A673 (cell line): ENCODE measurements around the gene BLACAT1. TPM values are rescaled to one million over a fixed set of nuclear protein-coding genes. Genes with fewer than 3 reads are reported as not detected.

Source experiments
- BruUV-seq: library from RNA; stranded (reverse); fragments of 400-500 nt; replicated peaks from 2 replicates; lab custom pipeline; 2021; lab: Mats Ljungman, UMichigan
- CTCF ChIA-PET: fragments of 300-600 bp; sonication (Branson Sonifier 250); formaldehyde crosslinking; loops from one replicate; lab custom pipeline; 2022; ENCODE audit warnings: antibody characterized with exemption; lab: Charles Lee
- POLR2A ChIA-PET: fragments of 300-600 bp; sonication (Branson Sonifier 250); formaldehyde crosslinking; loops from one replicate; lab custom pipeline; 2022; ENCODE audit warnings: antibody characterized with exemption; ENCODE audit not compliant: low non-redundant PET; lab: Charles Lee
- DNase-seq: peaks from one replicate; pipeline ENCODE4 v3.0.0-alpha.2; 2015; ENCODE audit warnings: low spot score
- H3K27ac ChIP-seq: fragments of 200-600 bp; sonication (generic); 2 replicates; pipeline ENCODE4 v1.5.1; 2016; ENCODE audit warnings: mixed run types, low read depth, mild to moderate bottlenecking, mixed read lengths, antibody characterized with exemption, low read length; ENCODE audit not compliant: poor library complexity, severe bottlenecking
- H3K27me3 ChIP-seq: fragments of 200-600 bp; sonication (generic); replicated peaks from 2 replicates; pipeline ENCODE4 v1.6.1; 2017; ENCODE audit warnings: mixed run types, low read depth, mild to moderate bottlenecking, mixed read lengths, antibody characterized with exemption, low read length; ENCODE audit not compliant: insufficient read depth, poor library complexity
- H3K36me3 ChIP-seq: fragments of 200-600 bp; sonication (generic); 2 replicates; pipeline ENCODE4 v1.6.1; 2016; ENCODE audit warnings: mixed run types, mild to moderate bottlenecking, mixed read lengths, antibody characterized with exemption, low read length; ENCODE audit not compliant: insufficient read depth, poor library complexity, severe bottlenecking
- H3K4me1 ChIP-seq: fragments of 200-600 bp; sonication (generic); 2 replicates; pipeline ENCODE4 v1.6.1; 2017; ENCODE audit warnings: mixed run types, mild to moderate bottlenecking, mixed read lengths, antibody characterized with exemption, low read length; ENCODE audit not compliant: insufficient read depth, poor library complexity, severe bottlenecking
- H3K4me3 ChIP-seq: fragments of 200-600 bp; sonication (generic); 2 replicates; pipeline ENCODE4 v1.5.1; 2016; ENCODE audit warnings: low read depth, mixed run types, mild to moderate bottlenecking, mixed read lengths, low read length; ENCODE audit not compliant: poor library complexity, severe bottlenecking
- H3K9me3 ChIP-seq: fragments of 200-600 bp; sonication (generic); 2 replicates; pipeline ENCODE4 v1.6.1; 2016; ENCODE audit warnings: mixed run types, low read depth, mild to moderate bottlenecking, mixed read lengths, antibody characterized with exemption, low read length; ENCODE audit not compliant: poor library complexity, severe bottlenecking
- CTCF ChIP-seq: fragments of 300-800, 200-600 bp; sonication (generic); conservative IDR thresholded peaks from 2 replicates; pipeline ENCODE4 v1.5.1; 2017; ENCODE audit warnings: low read depth, mild to moderate bottlenecking, antibody characterized with exemption, low read length, moderate library complexity, mixed read lengths
- EZH2 ChIP-seq: fragments of 200-600 bp; sonication (generic); IDR thresholded peaks from 2 replicates; pipeline ENCODE4 v1.6.1; 2017; ENCODE audit warnings: borderline replicate concordance, low read depth, mild to moderate bottlenecking, mixed read lengths, antibody characterized with exemption, low read length; ENCODE audit not compliant: poor library complexity, severe bottlenecking
- intact Hi-C: fragments of 100-400 bp; cut with micrococcal nuclease; formaldehyde crosslinking; loops from one replicate; pipeline ENCODE4 v1.10.0; 2022; ENCODE audit not compliant: unreplicated experiment
- total RNA-seq: library from RNA; stranded (reverse); gene quantifications from 2 replicates; pipeline ENCODE4 v1.2.3, GENCODE V29; 2021

Gene BLACAT1
- total RNA-seq, 1 experiment from 2014 or later, result 0.45 TPM

GRCh38 chr1:205499789-205500188 lies 43.9 kb upstream of the BLACAT1 start:
- intact Hi-C loops, result no loop called here

GRCh38 chr1:205497351-205497750 lies 41.5 kb upstream of the BLACAT1 start:
- intact Hi-C loops, result no loop called here
- ChIA-PET POLR2A (no interaction called here), CTCF (no interaction called here)
- no peak overlapping the region for H3K4me3 ChIP-seq
- BruUV-seq, result no TSS peak
- no peak overlapping the region for H3K27ac ChIP-seq
- no peaks in the 10 kb centered on the region for H3K27me3 ChIP-seq
- no peak for TF ChIP-seq EZH2
- no peak for TF ChIP-seq CTCF
- DNase-seq, result no peak
- H3K9me3 ChIP-seq, result no peaks in the 10 kb centered on the region
- no peaks in the 10 kb centered on the region for H3K36me3 ChIP-seq
- peaks cover 44% of the 10 kb centered on the region for H3K4me1 ChIP-seq

More at GRCh38 chr1:205499789-205500188, 43.9 kb upstream of the BLACAT1 start:
- H3K9me3 ChIP-seq, result no peaks in the 10 kb centered on the region
- no peak for TF ChIP-seq EZH2
- TF ChIP-seq CTCF, result no peak
- ChIA-PET CTCF (no interaction called here), POLR2A (no interaction called here)
- H3K27me3 ChIP-seq, result no peaks in the 10 kb centered on the region
- H3K4me3 ChIP-seq, result no peak overlapping the region
- peaks cover 27% of the 10 kb centered on the region for H3K4me1 ChIP-seq
- no peak for DNase-seq
- H3K27ac ChIP-seq, result no peak overlapping the region
- BruUV-seq, result no TSS peak
- no peaks in the 10 kb centered on the region for H3K36me3 ChIP-seq

GRCh38 chr1:205496661-205497060 lies 40.8 kb upstream of the BLACAT1 start:
- Histone ChIP-seq H3K9me3 (no peaks in the 10 kb centered on the region), H3K4me1 (peaks cover 47% of the 10 kb centered on the region), H3K27me3 (no peaks in the 10 kb centered on the region), H3K36me3 (no peaks in the 10 kb centered on the region), H3K27ac (no peak overlapping the region), H3K4me3 (no peak overlapping the region)
- BruUV-seq, result no TSS peak
- TF ChIP-seq CTCF (no peak), EZH2 (no peak)
- ChIA-PET POLR2A (no interaction called here), CTCF (no interaction called here)
- intact Hi-C loops, result no loop called here
- DNase-seq, result no peak
